HCT116 (cell line): ENCODE results near the gene MAPK8IP1. TPM values are rescaled to one million over a fixed set of nuclear protein-coding genes. Genes with fewer than 3 reads are reported as not detected.
A peak's percentile ranks its signal among the peaks of the same experiment; 100 is the strongest.

ENCODE experiments used
- ATAC-seq: fragments of 200-7000 bp; cut with Tn5 transposase; 2 replicates; pipeline ENCODE4 v1.9.1; 2020; ENCODE audit warnings: mild to moderate bottlenecking, moderate library complexity
- BruUV-seq: library from RNA; stranded (reverse); fragments of 400-500 nt; replicated peaks from 2 replicates; lab custom pipeline; 2021; lab: Mats Ljungman, UMichigan
- CTCF ChIA-PET: fragments of 300-600 bp; sonication (Branson Sonifier 250); formaldehyde crosslinking; loops from one replicate; lab custom pipeline; 2021; ENCODE audit warnings: antibody characterized with exemption; lab: Charles Lee
- POLR2A ChIA-PET: fragments of 300-600, 350-600 bp; sonication (Branson Sonifier 250); formaldehyde crosslinking; loops from one replicate; lab custom pipeline; 2021; ENCODE audit warnings: antibody characterized with exemption; lab: Charles Lee
- RAD21 ChIA-PET, 2 experiments: fragments of 300-600 bp; sonication (Branson Sonifier 250); formaldehyde crosslinking; loops; one replicate each; lab custom pipeline; 2023; ENCODE audit warnings: low total read pairs in 2 of 2; ENCODE audit not compliant: uncharacterized antibody in 2 of 2, unreplicated experiment in 2 of 2, low non-redundant PET in 1 of 2; lab: Charles Lee
- DNase-seq: peaks from one replicate; pipeline ENCODE4 v3.0.0-alpha.2; 2010; ENCODE audit warnings: low read depth, low spot score
- H2AFZ ChIP-seq: fragments of 200-600 bp; shearing (Covaris generic), sonication (generic); 2 replicates; pipeline ENCODE4 v1.6.1; 2017; ENCODE audit warnings: low read depth, mixed run types, mixed read lengths, antibody characterized with exemption, low read length; ENCODE audit not compliant: poor library complexity, severe bottlenecking
- H3K27ac ChIP-seq: 2 replicates; pipeline ENCODE4 v1.5.1; 2012; ENCODE audit warnings: low read depth, low read length
- H3K27me3 ChIP-seq: fragments of 200-600 bp; sonication (generic); 2 replicates; pipeline ENCODE4 v1.6.1; 2016; ENCODE audit warnings: mixed run types, low read length, mixed read lengths; ENCODE audit not compliant: insufficient read depth
- H3K36me3 ChIP-seq, 2 experiments: fragments of 200-500 bp in 1 of 2; fragments of 200-600 bp in 1 of 2; sonication (Bioruptor generic) in 1 of 2; sonication (generic) in 1 of 2; 2 replicates each; pipeline versions ENCODE4 v1.5.1 to v1.6.1; 2014 to 2016; ENCODE audit warnings: low read length in 2 of 2, inconsistent platforms in 1 of 2, mixed read lengths in 1 of 2, mixed run types in 1 of 2; ENCODE audit not compliant: insufficient read depth in 2 of 2, control insufficient read depth in 1 of 2
- H3K4me1 ChIP-seq, 2 experiments: fragments of 200-600 bp in 1 of 2; sonication (generic) in 1 of 2; 2 replicates each; pipeline versions ENCODE4 v1.5.1 to v1.6.1; 2012 to 2017; ENCODE audit warnings: low read length in 2 of 2, inconsistent platforms in 1 of 2, mild to moderate bottlenecking in 1 of 2, mixed read lengths in 1 of 2, mixed run types in 1 of 2, moderate library complexity in 1 of 2; ENCODE audit not compliant: insufficient read depth in 2 of 2, control insufficient read depth in 1 of 2
- H3K4me2 ChIP-seq: fragments of 200-600 bp; sonication (generic); 2 replicates; pipeline ENCODE4 v1.6.1; 2017; ENCODE audit warnings: mixed run types, low read length, mixed read lengths
- H3K4me3 ChIP-seq, 2 experiments: fragments of 200-600 bp in 1 of 2; sonication (generic) in 1 of 2; replicated peaks in 1 of 2; 2 replicates each; pipeline ENCODE4 v1.5.1; 2011 to 2016; ENCODE audit warnings: low read length in 2 of 2, control low read depth in 1 of 2, low read depth in 1 of 2, mild to moderate bottlenecking in 1 of 2, mixed read lengths in 1 of 2, mixed run types in 1 of 2
- H3K79me2 ChIP-seq: fragments of 200-600 bp; sonication (generic); 2 replicates; pipeline ENCODE4 v1.6.1; 2017; ENCODE audit warnings: mild to moderate bottlenecking, mixed run types, low read length, moderate library complexity, mixed read lengths; ENCODE audit not compliant: insufficient read depth
- H3K9ac ChIP-seq: fragments of 200-600 bp; sonication (generic); 2 replicates; pipeline ENCODE4 v1.6.1; 2016; ENCODE audit warnings: low read length, mixed read lengths
- H3K9me2 ChIP-seq: fragments of 200-600 bp; sonication (generic), shearing (Covaris generic); 2 replicates; pipeline ENCODE4 v1.6.1; 2017; ENCODE audit warnings: mixed run types, mild to moderate bottlenecking, moderate library complexity; ENCODE audit not compliant: insufficient read depth
- H3K9me3 ChIP-seq, 2 experiments: fragments of 200-500 bp in 1 of 2; fragments of 200-600 bp in 1 of 2; sonication (Bioruptor generic) in 1 of 2; sonication (generic) in 1 of 2; 2 replicates each; pipeline ENCODE4 v1.6.1; 2014 to 2017; ENCODE audit warnings: low read length in 2 of 2, mixed read lengths in 2 of 2, inconsistent platforms in 1 of 2, low read depth in 1 of 2, mild to moderate bottlenecking in 1 of 2, mixed run types in 1 of 2, moderate library complexity in 1 of 2; ENCODE audit not compliant: control insufficient read depth in 1 of 2, insufficient read depth in 1 of 2
- H4K20me1 ChIP-seq: fragments of 200-600 bp; sonication (generic), shearing (Covaris generic); 2 replicates; pipeline ENCODE4 v1.6.1; 2017; ENCODE audit warnings: mixed run types, mild to moderate bottlenecking, moderate library complexity; ENCODE audit not compliant: insufficient read depth
- EGR1 ChIP-seq: IDR thresholded peaks from 2 replicates; pipeline ENCODE4 v1.6.1; 2012; ENCODE audit warnings: low read depth
- EZH2phosphoT487 ChIP-seq: fragments of 200-600 bp; IDR thresholded peaks from 2 replicates; pipeline ENCODE4 v1.6.1; 2018; ENCODE audit warnings: antibody characterized with exemption, borderline replicate concordance
- FOSL1 ChIP-seq: IDR thresholded peaks from 2 replicates; pipeline ENCODE4 v1.6.1; 2012; ENCODE audit warnings: low read depth
- JUND ChIP-seq: IDR thresholded peaks from 2 replicates; pipeline ENCODE4 v1.6.1; 2012
- TCF7L2 ChIP-seq: IDR thresholded peaks from 2 replicates; pipeline ENCODE4 v1.7.0; 2011; ENCODE audit warnings: borderline replicate concordance, inconsistent platforms; ENCODE audit not compliant: insufficient read depth, insufficient read length; ENCODE audit errors: extremely low read depth
- ZBTB33 ChIP-seq: IDR thresholded peaks from 2 replicates; pipeline ENCODE4 v1.6.1; 2011; ENCODE audit warnings: mild to moderate bottlenecking, low read length, moderate library complexity; ENCODE audit not compliant: insufficient replicate concordance; ENCODE audit errors: extremely low read depth
- intact Hi-C: fragments of 100-400 bp; cut with micrococcal nuclease; formaldehyde crosslinking; loops from 2 replicates; pipeline ENCODE4 v1.10.0; 2022
- total RNA-seq: library from RNA; stranded (reverse); gene quantifications from one replicate; pipeline ENCODE4 v1.2.1, GENCODE V29; 2021; ENCODE audit not compliant: unreplicated experiment
- TF ChIP-seq, protein P1 (sequence below), 3 experiments: fragments of 200-600 bp in 1 of 3; sonication (generic) in 1 of 3; IDR thresholded peaks in 2 of 3; conservative IDR thresholded peaks in 1 of 3; 2 replicates each; pipeline ENCODE4 v1.5.1; 2012 to 2017; ENCODE audit warnings: low read depth in 2 of 3, low read length in 2 of 3, antibody characterized with exemption in 1 of 3, borderline replicate concordance in 1 of 3, control low read depth in 1 of 3, mild to moderate bottlenecking in 1 of 3, mixed read lengths in 1 of 3, mixed run types in 1 of 3, moderate library complexity in 1 of 3; ENCODE audit not compliant: insufficient read depth in 1 of 3

MAPK8IP1 gene
- total RNA-seq, 1 experiment from 2014 or later: 10.1 TPM

DNA sequence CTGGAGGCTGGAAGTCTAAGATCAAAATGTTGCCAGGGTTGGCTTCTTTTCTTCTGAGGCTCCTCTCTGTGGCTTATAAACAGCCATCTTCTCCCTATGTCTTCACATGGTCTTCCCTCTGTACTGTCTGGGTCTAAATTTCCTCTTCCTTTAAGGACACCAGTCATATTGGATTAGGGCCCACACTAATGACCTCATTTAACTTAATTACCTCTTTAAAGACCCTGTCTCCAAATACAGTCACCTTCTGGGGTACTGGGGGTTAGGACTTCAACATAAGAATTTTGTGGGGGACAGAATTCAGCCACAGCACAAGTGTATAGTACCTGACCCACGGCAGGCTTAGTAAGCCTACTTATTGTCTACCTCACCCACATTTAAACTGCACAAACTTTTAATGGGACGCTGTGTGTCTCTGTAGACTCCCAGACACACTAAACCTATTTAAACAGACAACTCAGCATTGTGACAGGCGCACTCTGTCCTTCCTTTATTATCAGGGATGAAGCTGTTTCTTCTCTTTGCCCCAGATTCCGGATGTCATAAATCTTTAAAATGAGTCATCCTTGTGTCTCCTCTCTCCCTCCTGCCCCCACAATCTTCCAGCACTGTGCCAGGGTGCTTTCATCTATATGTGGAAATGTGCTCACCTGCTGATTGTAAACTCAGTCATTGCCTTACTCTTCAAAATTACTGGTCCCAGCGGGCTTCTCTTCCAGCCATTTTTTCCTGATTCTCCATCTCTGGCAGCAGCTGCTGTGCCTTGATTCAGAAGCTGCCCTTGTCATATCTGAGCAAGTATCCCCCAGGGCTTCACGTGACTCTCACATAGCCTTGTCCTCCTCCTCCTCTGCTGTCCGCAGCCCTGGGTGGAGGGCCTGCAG lies 5.4 kb upstream of the MAPK8IP1 start:
- POLR2A ChIA-PET: no interaction called here
- H4K20me1 ChIP-seq: no peaks in the 10 kb centered on the region
- H3K79me2 ChIP-seq: no peaks in the 10 kb centered on the region
- no peak overlapping the region for H3K4me3 ChIP-seq
- intact Hi-C loops: no loop called here
- CTCF ChIA-PET: interaction anchor here (1.5 kb wide), 1 partner anchor 126 kb away, joined by 5 read pairs; no protein-coding TSS in a partner anchor
- BruUV-seq: no TSS peak
- ATAC-seq: peak; percentile 74
- peak overlapping the region; percentile 33 for H3K4me2 ChIP-seq
- H3K9me3 ChIP-seq: no peaks in the 10 kb centered on the region
- no peak for DNase-seq
- no peak overlapping the region for H2AFZ ChIP-seq
- H3K36me3 ChIP-seq: peaks cover 5 to 8% of the 10 kb centered on the region in 2 experiments; a peak in 2 of 4 replicates
- RAD21 ChIA-PET: no interaction called here
- peak overlapping the region; percentile 6; the same call in 1 of the 2 replicates for H3K27ac ChIP-seq
- H3K4me1 ChIP-seq: peaks cover 25 to 31% of the 10 kb centered on the region in 2 experiments
- no peaks in the 10 kb centered on the region for H3K9me2 ChIP-seq
- peak; percentile 62 for TF ChIP-seq FOSL1
- 0 out of 2 replicates have a peak, but pooled peaks have one; percentile 44 for TF ChIP-seq EGR1
- no peak for TF ChIP-seq ZBTB33
- TF ChIP-seq EZH2phosphoT487: no peak
- no peak for TF ChIP-seq TCF7L2
- TF ChIP-seq, protein P1, sequence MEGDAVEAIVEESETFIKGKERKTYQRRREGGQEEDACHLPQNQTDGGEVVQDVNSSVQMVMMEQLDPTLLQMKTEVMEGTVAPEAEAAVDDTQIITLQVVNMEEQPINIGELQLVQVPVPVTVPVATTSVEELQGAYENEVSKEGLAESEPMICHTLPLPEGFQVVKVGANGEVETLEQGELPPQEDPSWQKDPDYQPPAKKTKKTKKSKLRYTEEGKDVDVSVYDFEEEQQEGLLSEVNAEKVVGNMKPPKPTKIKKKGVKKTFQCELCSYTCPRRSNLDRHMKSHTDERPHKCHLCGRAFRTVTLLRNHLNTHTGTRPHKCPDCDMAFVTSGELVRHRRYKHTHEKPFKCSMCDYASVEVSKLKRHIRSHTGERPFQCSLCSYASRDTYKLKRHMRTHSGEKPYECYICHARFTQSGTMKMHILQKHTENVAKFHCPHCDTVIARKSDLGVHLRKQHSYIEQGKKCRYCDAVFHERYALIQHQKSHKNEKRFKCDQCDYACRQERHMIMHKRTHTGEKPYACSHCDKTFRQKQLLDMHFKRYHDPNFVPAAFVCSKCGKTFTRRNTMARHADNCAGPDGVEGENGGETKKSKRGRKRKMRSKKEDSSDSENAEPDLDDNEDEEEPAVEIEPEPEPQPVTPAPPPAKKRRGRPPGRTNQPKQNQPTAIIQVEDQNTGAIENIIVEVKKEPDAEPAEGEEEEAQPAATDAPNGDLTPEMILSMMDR (IDR thresholded peaks at IDR 0.05 in 2 of 3, conservative IDR thresholded peaks at IDR 0.05 in 1 of 3; ENCODE audit: borderline replicate concordance in 1 of 3, insufficient read depth in 1 of 3, low read depth in 2 of 3, low read length in 2 of 3): no peak
- TF ChIP-seq JUND: peak; percentile 56
- no peak overlapping the region for H3K9ac ChIP-seq
- H3K27me3 ChIP-seq: no peaks in the 10 kb centered on the region
